KMS-11 (cell line): Measurements from ENCODE around the gene EDA.

Experiments used
- H2AFZ ChIP-seq: fragments of 200-600 bp; sonication (generic); 2 replicates; pipeline ENCODE4 v1.6.1; 2016; ENCODE audit warnings: antibody characterized with exemption, mixed run types, low read depth
- H3K27ac ChIP-seq: fragments of 200-600 bp; sonication (generic); 2 replicates; pipeline ENCODE4 v1.6.1; 2016; ENCODE audit warnings: mild to moderate bottlenecking, mixed run types
- H3K27me3 ChIP-seq: fragments of 200-600 bp; sonication (generic); 2 replicates; pipeline ENCODE4 v1.6.1; 2017; ENCODE audit warnings: mild to moderate bottlenecking, low read depth, mixed run types, moderate library complexity; ENCODE audit not compliant: insufficient read depth
- H3K36me3 ChIP-seq: fragments of 200-600 bp; sonication (generic); 2 replicates; pipeline ENCODE4 v1.6.1; 2017; ENCODE audit warnings: mild to moderate bottlenecking, mixed run types; ENCODE audit not compliant: insufficient read depth
- H3K4me1 ChIP-seq: fragments of 200-600 bp; sonication (generic); 2 replicates; pipeline ENCODE4 v1.6.1; 2016; ENCODE audit warnings: mild to moderate bottlenecking, low read depth, mixed run types; ENCODE audit not compliant: poor library complexity, severe bottlenecking
- H3K4me2 ChIP-seq: fragments of 200-600 bp; sonication (generic); 2 replicates; pipeline ENCODE4 v1.7.0; 2016; ENCODE audit warnings: mild to moderate bottlenecking, mixed run types
- H3K4me3 ChIP-seq: fragments of 200-600 bp; sonication (generic); IDR thresholded peaks from 2 replicates; pipeline ENCODE4 v1.6.1; 2017; ENCODE audit warnings: low read depth, low read length, mixed read lengths; ENCODE audit not compliant: insufficient read depth
- H3K79me2 ChIP-seq: fragments of 200-600 bp; sonication (generic); 2 replicates; pipeline ENCODE4 v1.6.1; 2016; ENCODE audit warnings: low read depth, mixed run types; ENCODE audit not compliant: insufficient read depth
- H3K9ac ChIP-seq: fragments of 200-600 bp; sonication (generic); 2 replicates; pipeline ENCODE4 v1.6.1; 2016; ENCODE audit warnings: mild to moderate bottlenecking, mixed run types
- H4K20me1 ChIP-seq: fragments of 200-600 bp; sonication (generic); 2 replicates; pipeline ENCODE4 v1.6.1; 2016; ENCODE audit warnings: mild to moderate bottlenecking, mixed run types; ENCODE audit not compliant: insufficient read depth
- TF ChIP-seq, protein P1 (sequence below): fragments of 200-600 bp; sonication (generic); conservative IDR thresholded peaks from 2 replicates; pipeline ENCODE4 v1.6.1; 2017; ENCODE audit warnings: low read depth, mild to moderate bottlenecking, antibody characterized with exemption, low read length, moderate library complexity, mixed read lengths

EDA gene

GRCh38 chrX:69603566-69604194 lies 12.2 kb upstream of the EDA start:
- TF ChIP-seq, protein P1, sequence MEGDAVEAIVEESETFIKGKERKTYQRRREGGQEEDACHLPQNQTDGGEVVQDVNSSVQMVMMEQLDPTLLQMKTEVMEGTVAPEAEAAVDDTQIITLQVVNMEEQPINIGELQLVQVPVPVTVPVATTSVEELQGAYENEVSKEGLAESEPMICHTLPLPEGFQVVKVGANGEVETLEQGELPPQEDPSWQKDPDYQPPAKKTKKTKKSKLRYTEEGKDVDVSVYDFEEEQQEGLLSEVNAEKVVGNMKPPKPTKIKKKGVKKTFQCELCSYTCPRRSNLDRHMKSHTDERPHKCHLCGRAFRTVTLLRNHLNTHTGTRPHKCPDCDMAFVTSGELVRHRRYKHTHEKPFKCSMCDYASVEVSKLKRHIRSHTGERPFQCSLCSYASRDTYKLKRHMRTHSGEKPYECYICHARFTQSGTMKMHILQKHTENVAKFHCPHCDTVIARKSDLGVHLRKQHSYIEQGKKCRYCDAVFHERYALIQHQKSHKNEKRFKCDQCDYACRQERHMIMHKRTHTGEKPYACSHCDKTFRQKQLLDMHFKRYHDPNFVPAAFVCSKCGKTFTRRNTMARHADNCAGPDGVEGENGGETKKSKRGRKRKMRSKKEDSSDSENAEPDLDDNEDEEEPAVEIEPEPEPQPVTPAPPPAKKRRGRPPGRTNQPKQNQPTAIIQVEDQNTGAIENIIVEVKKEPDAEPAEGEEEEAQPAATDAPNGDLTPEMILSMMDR, result no peak
- no peak overlapping the region for H2AFZ ChIP-seq
- H3K4me2 ChIP-seq, result no peak overlapping the region

GRCh38 chrX:69605521-69605920 lies 10.4 kb upstream of the EDA start:
- no peaks in the 10 kb centered on the region for H3K27me3 ChIP-seq
- H3K79me2 ChIP-seq, result no peaks in the 10 kb centered on the region
- no peak overlapping the region for H3K4me2 ChIP-seq
- no peaks in the 10 kb centered on the region for H4K20me1 ChIP-seq
- H3K36me3 ChIP-seq, result no peaks in the 10 kb centered on the region
- no peak overlapping the region for H3K9ac ChIP-seq
- no peak overlapping the region for H3K27ac ChIP-seq
- TF ChIP-seq, protein P1, result no peak
- no peaks in the 10 kb centered on the region for H3K4me1 ChIP-seq
- no peak overlapping the region for H3K4me3 ChIP-seq
- no peak overlapping the region for H2AFZ ChIP-seq

More at GRCh38 chrX:69603566-69604194, 12.2 kb upstream of the EDA start:
- H3K4me1 ChIP-seq, result no peaks in the 10 kb centered on the region
- H3K27ac ChIP-seq, result no peak overlapping the region
- no peak overlapping the region for H3K9ac ChIP-seq
- H3K4me3 ChIP-seq, result no peak overlapping the region
- no peaks in the 10 kb centered on the region for H4K20me1 ChIP-seq
- H3K27me3 ChIP-seq, result no peaks in the 10 kb centered on the region
- no peaks in the 10 kb centered on the region for H3K79me2 ChIP-seq
- no peaks in the 10 kb centered on the region for H3K36me3 ChIP-seq

- H3K4me1 ChIP-seq, result no peaks in the 10 kb centered on the region
- TF ChIP-seq, protein P1, result no peak
- H2AFZ ChIP-seq, result no peak overlapping the region
- no peak overlapping the region for H3K9ac ChIP-seq
- no peaks in the 10 kb centered on the region for H3K79me2 ChIP-seq
- no peaks in the 10 kb centered on the region for H3K27me3 ChIP-seq
- no peak overlapping the region for H3K4me2 ChIP-seq
- H3K27ac ChIP-seq, result no peak overlapping the region
- no peaks in the 10 kb centered on the region for H4K20me1 ChIP-seq
- H3K36me3 ChIP-seq, result no peaks in the 10 kb centered on the region
- no peak overlapping the region for H3K4me3 ChIP-seq
Observed at GRCh38 chrX:69607616-69608015, 8.3 kb upstream of the EDA start.

DNA sequence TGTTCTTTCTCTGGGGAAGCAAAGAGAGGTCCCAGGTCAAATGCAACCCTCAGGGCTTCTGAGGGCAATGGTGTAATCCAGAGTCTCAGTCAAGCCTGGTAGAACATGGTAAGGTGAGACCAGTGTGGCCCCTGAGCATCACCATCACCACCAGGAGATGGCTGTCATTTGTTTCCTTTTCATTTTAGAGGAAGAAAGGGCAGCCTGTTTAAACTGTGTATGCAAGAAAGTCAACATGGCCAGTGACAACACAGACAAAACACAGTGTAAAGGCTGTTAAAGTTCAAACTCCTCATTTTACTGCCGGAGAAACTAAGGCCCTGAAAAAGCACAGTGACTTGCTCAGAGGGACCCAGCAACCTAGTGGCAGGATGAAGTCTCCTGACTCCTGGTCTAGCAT lies 2.0 kb upstream of the EDA start:
- H3K27me3 ChIP-seq, result no peaks in the 10 kb centered on the region
- H3K4me2 ChIP-seq, result no peak overlapping the region
- H3K9ac ChIP-seq, result no peak overlapping the region
- H3K4me3 ChIP-seq, result no peak overlapping the region
- no peaks in the 10 kb centered on the region for H4K20me1 ChIP-seq
- H3K36me3 ChIP-seq, result no peaks in the 10 kb centered on the region
- no peaks in the 10 kb centered on the region for H3K4me1 ChIP-seq
- TF ChIP-seq, protein P1, result no peak
- no peaks in the 10 kb centered on the region for H3K79me2 ChIP-seq
- no peak overlapping the region for H3K27ac ChIP-seq
- no peak overlapping the region for H2AFZ ChIP-seq
